HG02759 (cell line): ENCODE results near the gene TMEM89.

Source experiments
- ATAC-seq: cut with Tn5 transposase; IDR thresholded peaks from one replicate; pipeline ENCODE4 v1.9.1; 2021; ENCODE audit warnings: mild to moderate bottlenecking, moderate library complexity; ENCODE audit not compliant: unreplicated experiment

Gene TMEM89

GRCh38 chr3:48619541-48620524 is 1.7 kb downstream of the TMEM89 start:
- no peak for ATAC-seq

- ATAC-seq: no peak
Observed at GRCh38 chr3:48617559-48617958, 4.0 kb downstream of the TMEM89 start.

GRCh38 chr3:48614044-48614443 is 7.5 kb downstream of the TMEM89 start:
- no peak for ATAC-seq

- ATAC-seq: no peak
Observed at GRCh38 chr3:48612309-48612708, 9.3 kb downstream of the TMEM89 start.

GRCh38 chr3:48609088-48610005 is 12.2 kb downstream of the TMEM89 start, which contains the start of gene UQCRC1:
UQCRC1 (minus strand) TSS chr3:48609646; CDS start chr3:48609620, 26 bp downstream.
- peak; percentile 99 for ATAC-seq

- no peak for ATAC-seq
Observed at GRCh38 chr3:48607519-48607918, 14.1 kb downstream of the TMEM89 start.

GRCh38 chr3:48601622-48601994 is 20.0 kb downstream of the TMEM89 start:
- ATAC-seq: no peak

GRCh38 chr3:48600711-48601621 is 20.6 kb downstream of the TMEM89 start:
- no peak for ATAC-seq

GRCh38 chr3:48599509-48600285 is 21.9 kb downstream of the TMEM89 start:
- no peak for ATAC-seq

- ATAC-seq: no peak
Observed at GRCh38 chr3:48599077-48599501, 22.5 kb downstream of the TMEM89 start.

- no peak for ATAC-seq
Observed at GRCh38 chr3:48598323-48599076, 23.1 kb downstream of the TMEM89 start.

GRCh38 chr3:48597408-48597800 is 24.2 kb downstream of the TMEM89 start:
- no peak for ATAC-seq

GRCh38 chr3:48596676-48597407 is 24.7 kb downstream of the TMEM89 start:
- no peak for ATAC-seq

GRCh38 chr3:48596157-48596556 is 25.4 kb downstream of the TMEM89 start:
- ATAC-seq: no peak

GRCh38 chr3:48595526-48596121 is 25.9 kb downstream of the TMEM89 start:
- ATAC-seq: no peak

- no peak for ATAC-seq
Observed at GRCh38 chr3:48595075-48595525, 26.5 kb downstream of the TMEM89 start, which contains the start of gene COL7A1. COL7A1 (minus strand) TSS chr3:48595329; CDS start chr3:48595159, 170 bp downstream.

- ATAC-seq: no peak
Observed at GRCh38 chr3:48594417-48595049, 27.0 kb downstream of the TMEM89 start.
